ENCODE data around the gene SENP3.

The SENP3 gene

DNA sequence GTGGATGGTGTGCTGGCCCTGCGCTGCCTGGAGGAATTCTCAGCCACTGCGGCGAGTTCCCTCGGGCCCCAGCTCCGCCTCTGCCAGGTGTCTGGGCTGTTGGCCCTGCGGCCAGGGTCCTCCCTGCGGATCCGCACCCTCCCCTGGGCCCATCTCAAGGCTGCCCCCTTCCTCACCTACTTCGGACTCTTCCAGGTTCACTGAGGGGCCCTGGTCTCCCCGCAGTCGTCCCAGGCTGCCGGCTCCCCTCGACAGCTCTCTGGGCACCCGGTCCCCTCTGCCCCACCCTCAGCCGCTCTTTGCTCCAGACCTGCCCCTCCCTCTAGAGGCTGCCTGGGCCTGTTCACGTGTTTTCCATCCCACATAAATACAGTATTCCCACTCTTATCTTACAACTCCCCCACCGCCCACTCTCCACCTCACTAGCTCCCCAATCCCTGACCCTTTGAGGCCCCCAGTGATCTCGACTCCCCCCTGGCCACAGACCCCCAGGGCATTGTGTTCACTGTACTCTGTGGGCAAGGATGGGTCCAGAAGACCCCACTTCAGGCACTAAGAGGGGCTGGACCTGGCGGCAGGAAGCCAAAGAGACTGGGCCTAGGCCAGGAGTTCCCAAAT lies 4.5 kb upstream of the SENP3 start:
- DNase-seq = no peak

DNA sequence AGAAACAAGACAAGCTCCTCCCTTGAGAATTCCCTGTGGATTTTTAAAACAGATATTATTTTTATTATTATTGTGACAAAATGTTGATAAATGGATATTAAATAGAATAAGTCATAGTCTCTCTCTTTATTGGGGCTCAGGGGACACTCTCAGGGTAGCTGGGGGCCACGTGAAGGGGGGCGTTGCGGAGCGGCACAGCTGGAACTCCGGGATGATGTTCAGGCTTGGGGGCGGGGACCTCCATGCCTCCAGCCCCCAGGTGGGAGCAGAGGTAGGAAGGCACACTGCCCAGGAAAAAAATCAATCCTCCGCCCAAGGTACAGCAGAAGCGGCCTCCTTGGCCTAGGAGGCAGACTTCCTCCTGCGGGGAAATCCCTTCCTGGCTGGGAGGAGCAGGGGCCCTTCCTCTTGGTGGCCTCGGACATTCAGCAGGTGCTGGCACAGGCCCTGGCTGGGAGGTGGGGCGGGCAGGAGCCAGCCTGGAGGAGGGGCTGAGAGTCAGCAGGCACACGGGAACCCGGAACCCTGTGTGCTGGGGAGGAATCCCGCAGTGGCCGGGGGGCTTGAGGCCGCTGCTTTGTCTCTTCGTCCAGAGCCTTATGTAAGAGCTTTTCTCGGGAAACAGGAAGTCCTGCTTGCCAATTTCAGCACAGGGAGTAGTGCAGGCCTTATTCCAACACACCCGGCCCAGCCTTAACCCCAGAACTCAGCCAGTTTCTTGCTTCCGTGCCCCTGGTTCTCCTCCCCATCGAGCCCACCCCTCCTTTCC lies 3.8 kb upstream of the SENP3 start:
- DNase-seq = no peak

- DNase-seq = no peak
Measured at GRCh38 chr17:7558544-7559319, 3.0 kb upstream of the SENP3 start, which contains the start of gene TNFSF13. TSS of gene TNFSF13 (plus strand) at chr17:7558750. CDS start at chr17:7559040, 290 bp downstream.

GRCh38 chr17:7559320-7560171 lies 2.2 kb upstream of the SENP3 start:
- DNase-seq = no peak

GRCh38 chr17:7560172-7561027 lies 1.3 kb upstream of the SENP3 start:
- DNase-seq = no peak

- DNase-seq = peak; percentile 89
Measured at GRCh38 chr17:7561028-7561575, 617 bp upstream of the SENP3 start.

GRCh38 chr17:7562208-7562605 lies 488 bp downstream of the SENP3 start:
- DNase-seq = no peak

- no peak for DNase-seq
Measured at GRCh38 chr17:7563115-7563869, 1.6 kb downstream of the SENP3 start.

DNA sequence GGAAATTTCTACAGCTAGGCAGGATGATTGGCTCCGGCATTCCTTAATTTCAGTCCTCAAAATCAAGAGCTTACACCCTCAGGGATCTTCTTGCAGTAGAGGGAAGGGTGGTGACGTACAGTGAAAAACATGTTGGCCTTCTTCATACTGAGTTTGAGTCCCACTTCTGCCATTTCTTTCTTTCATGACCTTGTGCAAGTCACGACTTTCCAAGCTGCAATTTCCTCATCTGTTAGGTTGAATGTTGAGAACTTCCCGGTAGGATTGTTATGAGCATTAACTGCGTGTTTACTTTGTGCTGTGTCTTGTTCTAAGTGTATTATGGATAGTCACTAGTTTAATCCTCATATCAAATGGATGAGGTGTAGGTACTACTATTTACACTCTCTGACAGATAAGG lies 7.9 kb downstream of the SENP3 start:
- no peak for DNase-seq

- no peak for DNase-seq
Measured at GRCh38 chr17:7570351-7570750, 8.6 kb downstream of the SENP3 start.

GRCh38 chr17:7572338-7572587 lies 10.5 kb downstream of the SENP3 start:
- DNase-seq = no peak

DNA sequence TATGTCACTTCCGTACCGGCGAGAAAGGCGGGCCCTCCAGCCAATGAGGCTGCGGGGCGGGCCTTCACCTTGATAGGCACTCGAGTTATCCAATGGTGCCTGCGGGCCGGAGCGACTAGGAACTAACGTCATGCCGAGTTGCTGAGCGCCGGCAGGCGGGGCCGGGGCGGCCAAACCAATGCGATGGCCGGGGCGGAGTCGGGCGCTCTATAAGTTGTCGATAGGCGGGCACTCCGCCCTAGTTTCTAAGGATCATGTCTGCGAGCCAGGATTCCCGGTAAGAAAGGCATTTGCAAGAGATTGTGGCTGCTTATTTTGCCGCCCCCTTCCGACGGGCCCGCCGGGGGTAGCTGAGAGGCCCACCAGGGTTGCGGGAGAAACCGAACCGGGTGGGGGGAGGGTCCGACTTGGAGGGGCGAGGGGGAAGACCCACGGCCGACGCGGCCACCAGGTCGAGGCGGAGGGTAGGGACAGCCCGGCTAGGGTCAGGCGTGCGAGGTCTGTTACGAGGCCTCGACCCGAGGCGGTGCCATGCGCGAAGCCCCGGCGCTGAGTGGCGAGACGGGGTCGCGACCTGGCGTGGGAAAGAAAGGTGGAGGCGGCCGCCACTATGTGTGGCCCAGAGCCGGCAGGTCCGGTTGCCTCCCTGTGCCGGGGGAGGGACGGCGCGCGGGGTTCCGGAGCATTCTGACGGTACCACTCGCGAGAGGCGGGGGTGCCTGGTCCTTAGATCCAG lies 11.0 kb downstream of the SENP3 start:
- DNase-seq = peak; percentile 99

DNA sequence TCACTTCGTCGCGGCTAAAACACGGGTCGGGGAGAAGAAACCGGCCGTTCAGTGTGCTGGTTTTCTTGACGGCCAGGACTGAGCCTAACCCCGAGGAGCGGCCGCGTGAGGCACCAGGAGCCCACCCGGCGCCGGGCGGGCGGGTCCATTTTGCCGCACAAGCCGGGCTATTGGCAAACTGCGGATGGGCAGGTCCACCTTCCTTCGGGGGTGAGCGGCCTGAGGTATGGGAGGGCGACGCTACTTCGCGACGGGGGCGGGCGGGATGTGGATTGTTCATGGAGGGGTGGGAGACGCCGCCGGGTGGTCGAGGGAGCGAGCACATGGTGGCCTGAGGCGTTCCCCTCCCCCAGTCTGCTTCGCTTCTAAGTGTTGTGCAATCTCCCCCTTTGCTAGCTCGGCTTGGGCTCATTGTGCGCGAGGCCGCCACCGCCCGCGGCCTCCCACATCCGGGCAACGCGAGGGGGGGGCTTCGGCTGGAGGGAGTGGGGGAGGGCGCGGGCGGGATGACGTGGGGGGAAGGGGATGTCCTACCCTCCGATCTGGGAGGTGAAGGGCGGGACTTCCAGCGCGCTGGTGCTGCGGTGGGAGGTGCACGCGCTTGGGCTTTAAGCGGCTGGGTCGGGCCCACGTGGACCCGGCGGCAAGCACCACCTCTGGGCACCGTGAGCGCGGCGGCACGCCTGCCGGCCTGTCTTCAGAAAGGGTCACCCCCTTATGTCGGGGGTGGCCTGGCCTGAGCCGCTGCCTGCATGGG lies 11.8 kb downstream of the SENP3 start:
- DNase-seq = no peak

DNA sequence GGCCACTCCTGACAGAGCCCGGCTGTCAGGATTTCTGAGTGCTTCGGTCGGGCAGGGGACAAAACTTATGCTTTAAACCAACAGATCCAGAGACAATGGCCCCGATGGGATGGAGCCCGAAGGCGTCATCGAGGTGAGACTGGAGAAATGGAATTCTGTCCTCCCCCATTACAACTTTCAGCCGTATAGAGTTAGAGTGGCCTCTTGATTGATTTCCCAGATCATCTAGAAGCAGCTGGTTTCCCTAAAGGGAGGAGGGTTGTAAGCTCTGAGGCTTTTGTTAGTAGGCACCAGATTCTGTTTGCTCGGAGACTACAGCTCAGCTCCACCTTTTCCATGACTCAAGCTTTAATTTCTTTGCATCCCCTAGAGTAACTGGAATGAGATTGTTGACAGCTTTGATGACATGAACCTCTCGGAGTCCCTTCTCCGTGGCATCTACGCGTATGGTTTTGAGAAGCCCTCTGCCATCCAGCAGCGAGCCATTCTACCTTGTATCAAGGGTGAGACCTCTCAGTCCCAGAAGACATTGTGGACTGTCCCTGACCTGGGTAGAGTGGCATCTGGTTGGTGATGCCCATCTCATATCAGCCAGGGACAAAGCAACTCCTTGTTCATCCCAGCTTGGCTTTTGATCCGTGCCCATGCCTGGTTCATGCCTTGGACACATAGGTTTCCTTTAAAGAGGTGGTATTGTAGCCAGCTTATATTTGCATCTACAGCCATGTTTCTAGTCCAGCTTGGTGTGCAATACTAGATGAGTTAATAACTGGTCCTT lies 12.6 kb downstream of the SENP3 start:
- no peak for DNase-seq

DNA sequence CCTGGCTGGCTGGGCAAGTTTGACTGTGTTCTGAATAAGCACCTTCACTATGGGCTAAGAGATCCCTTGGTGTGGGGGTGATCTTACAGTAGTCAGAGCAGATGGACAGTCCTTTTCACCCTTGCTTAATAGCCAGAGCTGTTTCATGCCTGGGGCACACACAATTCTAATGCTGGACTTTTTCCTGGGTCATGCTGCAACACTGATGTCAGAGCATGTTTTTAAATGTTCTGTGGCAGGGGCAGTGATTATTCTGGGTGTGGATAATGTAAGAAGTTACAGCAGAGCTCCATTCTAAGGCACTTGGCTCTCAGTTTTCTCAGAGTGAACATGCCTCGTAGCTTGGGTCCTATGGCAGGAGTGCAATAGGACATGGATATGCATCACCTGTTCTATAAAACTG lies 13.8 kb downstream of the SENP3 start:
- no peak for DNase-seq

- DNase-seq = no peak
Measured at GRCh38 chr17:7575959-7576358, 14.2 kb downstream of the SENP3 start.

- no peak for DNase-seq
Measured at GRCh38 chr17:7576432-7576937, 14.8 kb downstream of the SENP3 start.
